ENCODE measurements around the gene COL5A3. TPM values are rescaled to one million over a fixed set of nuclear protein-coding genes. Genes with fewer than 3 reads are reported as not detected.

COL5A3 gene
- total and polyA plus RNA-seq, 2 experiments from 2014 or later: 1.0 to 1.2 TPM

Small RNA genes lying within 50 kb of the gene (microRNA-seq; reads per million reads assigned to microRNA genes)
- not detected for gene MIR5589

Small RNA genes lying within 50 kb of the gene (small RNA-seq; reads per million reads assigned to genes)
- not detected for gene MIR5589 (ENCODE audit: low replicate concordance)

Other genes starting within 250 kb of the COL5A3 start
- 4.2 and 14.8 TPM in 2 replicates for gene ZNF846, start 241.8 kb downstream of the COL5A3 start, total RNA-seq (2014; rRNA removed; shearing (Covaris generic))
- gene ZNF846, start 241.8 kb downstream of the COL5A3 start, polyA plus RNA-seq (2016; fragmentation: Nextera tagmentation; extraction: Ambion mirVana): 6.0 and 7.6 TPM in 2 replicates
- 25.4 and 32.8 TPM in 2 replicates for gene FBXL12, start 191.4 kb downstream of the COL5A3 start, total RNA-seq (2014; rRNA removed; shearing (Covaris generic))
- 23.5 and 24.1 TPM in 2 replicates for gene FBXL12, start 191.4 kb downstream of the COL5A3 start, polyA plus RNA-seq (2016; fragmentation: Nextera tagmentation; extraction: Ambion mirVana)
- gene UBL5, start 182.6 kb downstream of the COL5A3 start, total RNA-seq (2014; rRNA removed; shearing (Covaris generic)): 304 and 484 TPM in 2 replicates
- 1,371 and 1,518 TPM in 2 replicates for gene UBL5, start 182.6 kb downstream of the COL5A3 start, polyA plus RNA-seq (2016; fragmentation: Nextera tagmentation; extraction: Ambion mirVana)
- gene PIN1, start 175.2 kb downstream of the COL5A3 start, total RNA-seq (2014; rRNA removed; shearing (Covaris generic)): 102 and 127 TPM in 2 replicates
- gene PIN1, start 175.2 kb downstream of the COL5A3 start, polyA plus RNA-seq (2016; fragmentation: Nextera tagmentation; extraction: Ambion mirVana): 112 and 127 TPM in 2 replicates
- 117 and 125 TPM in 2 replicates for gene OLFM2, start 74.0 kb downstream of the COL5A3 start, total RNA-seq (2014; rRNA removed; shearing (Covaris generic))
- 58.1 and 62.1 TPM in 2 replicates for gene OLFM2, start 74.0 kb downstream of the COL5A3 start, polyA plus RNA-seq (2016; fragmentation: Nextera tagmentation; extraction: Ambion mirVana)
- not detected in 2 replicates for gene RDH8, start 3.0 kb upstream of the COL5A3 start, total RNA-seq (2014; rRNA removed; shearing (Covaris generic))
- gene RDH8, start 3.0 kb upstream of the COL5A3 start, polyA plus RNA-seq (2016; fragmentation: Nextera tagmentation; extraction: Ambion mirVana): not detected in 2 replicates
- 21.9 and 31.7 TPM in 2 replicates for gene SHFL, start 75.8 kb upstream of the COL5A3 start, total RNA-seq (2014; rRNA removed; shearing (Covaris generic))
- gene SHFL, start 75.8 kb upstream of the COL5A3 start, polyA plus RNA-seq (2016; fragmentation: Nextera tagmentation; extraction: Ambion mirVana): 32.1 and 33.6 TPM in 2 replicates
- gene ANGPTL6, start 92.2 kb upstream of the COL5A3 start, total RNA-seq (2014; rRNA removed; shearing (Covaris generic)): not detected in 2 replicates
- gene ANGPTL6, start 92.2 kb upstream of the COL5A3 start, polyA plus RNA-seq (2016; fragmentation: Nextera tagmentation; extraction: Ambion mirVana): 0.17 TPM in 1 of 2 replicates, not detected in the other
- 56.5 and 71.8 TPM in 2 replicates for gene PPAN, start 95.9 kb upstream of the COL5A3 start, total RNA-seq (2014; rRNA removed; shearing (Covaris generic))
- gene PPAN, start 95.9 kb upstream of the COL5A3 start, polyA plus RNA-seq (2016; fragmentation: Nextera tagmentation; extraction: Ambion mirVana): 76.9 and 81.9 TPM in 2 replicates
- gene P2RY11, start 101.2 kb upstream of the COL5A3 start, total RNA-seq (2014; rRNA removed; shearing (Covaris generic)): 1.2 and 4.0 TPM in 2 replicates
- 3.4 and 4.3 TPM in 2 replicates for gene P2RY11, start 101.2 kb upstream of the COL5A3 start, polyA plus RNA-seq (2016; fragmentation: Nextera tagmentation; extraction: Ambion mirVana)
- 299 and 328 TPM in 2 replicates for gene EIF3G, start 109.4 kb upstream of the COL5A3 start, total RNA-seq (2014; rRNA removed; shearing (Covaris generic))
- gene EIF3G, start 109.4 kb upstream of the COL5A3 start, polyA plus RNA-seq (2016; fragmentation: Nextera tagmentation; extraction: Ambion mirVana): 238 and 244 TPM in 2 replicates
- 224 and 238 TPM in 2 replicates for gene DNMT1, start 184.4 kb upstream of the COL5A3 start, total RNA-seq (2014; rRNA removed; shearing (Covaris generic))
- gene DNMT1, start 184.4 kb upstream of the COL5A3 start, polyA plus RNA-seq (2016; fragmentation: Nextera tagmentation; extraction: Ambion mirVana): 589 and 593 TPM in 2 replicates
- gene S1PR2, start 220.8 kb upstream of the COL5A3 start, total RNA-seq (2014; rRNA removed; shearing (Covaris generic)): 13.2 and 13.9 TPM in 2 replicates
- 8.9 and 9.2 TPM in 2 replicates for gene S1PR2, start 220.8 kb upstream of the COL5A3 start, polyA plus RNA-seq (2016; fragmentation: Nextera tagmentation; extraction: Ambion mirVana)
- 152 and 171 TPM in 2 replicates for gene MRPL4, start 241.7 kb upstream of the COL5A3 start, total RNA-seq (2014; rRNA removed; shearing (Covaris generic))
- 92.0 and 102 TPM in 2 replicates for gene MRPL4, start 241.7 kb upstream of the COL5A3 start, polyA plus RNA-seq (2016; fragmentation: Nextera tagmentation; extraction: Ambion mirVana)